KOPT-K1 (cell line): ENCODE results near the gene COL4A4.

ENCODE experiments used
- H3K27ac ChIP-seq: fragments of 200-600 bp; sonication (generic); 2 replicates; pipeline ENCODE4 v1.5.1; 2016; ENCODE audit warnings: antibody characterized with exemption, mild to moderate bottlenecking, low read depth, low read length; ENCODE audit not compliant: poor library complexity, severe bottlenecking
- H3K36me3 ChIP-seq: fragments of 200-600 bp; sonication (generic); 2 replicates; pipeline ENCODE4 v1.5.1; 2017; ENCODE audit warnings: antibody characterized with exemption, mild to moderate bottlenecking, low read length, moderate library complexity; ENCODE audit not compliant: insufficient read depth
- H3K9me3 ChIP-seq: fragments of 200-600 bp; sonication (generic); 2 replicates; pipeline ENCODE4 v1.5.1; 2017; ENCODE audit warnings: antibody characterized with exemption, low read length, mild to moderate bottlenecking; ENCODE audit not compliant: insufficient read depth, poor library complexity, severe bottlenecking

Gene COL4A4

GRCh38 chr2:227038550-227039189 lies 125.3 kb downstream of the COL4A4 start:
- H3K27ac ChIP-seq: no peak overlapping the region
- H3K9me3 ChIP-seq: no peaks in the 10 kb centered on the region
- H3K36me3 ChIP-seq: no peaks in the 10 kb centered on the region

- no peak overlapping the region for H3K27ac ChIP-seq
- H3K9me3 ChIP-seq: no peaks in the 10 kb centered on the region
- no peaks in the 10 kb centered on the region for H3K36me3 ChIP-seq
Measured at GRCh38 chr2:227036527-227036926, 127.5 kb downstream of the COL4A4 start.

DNA sequence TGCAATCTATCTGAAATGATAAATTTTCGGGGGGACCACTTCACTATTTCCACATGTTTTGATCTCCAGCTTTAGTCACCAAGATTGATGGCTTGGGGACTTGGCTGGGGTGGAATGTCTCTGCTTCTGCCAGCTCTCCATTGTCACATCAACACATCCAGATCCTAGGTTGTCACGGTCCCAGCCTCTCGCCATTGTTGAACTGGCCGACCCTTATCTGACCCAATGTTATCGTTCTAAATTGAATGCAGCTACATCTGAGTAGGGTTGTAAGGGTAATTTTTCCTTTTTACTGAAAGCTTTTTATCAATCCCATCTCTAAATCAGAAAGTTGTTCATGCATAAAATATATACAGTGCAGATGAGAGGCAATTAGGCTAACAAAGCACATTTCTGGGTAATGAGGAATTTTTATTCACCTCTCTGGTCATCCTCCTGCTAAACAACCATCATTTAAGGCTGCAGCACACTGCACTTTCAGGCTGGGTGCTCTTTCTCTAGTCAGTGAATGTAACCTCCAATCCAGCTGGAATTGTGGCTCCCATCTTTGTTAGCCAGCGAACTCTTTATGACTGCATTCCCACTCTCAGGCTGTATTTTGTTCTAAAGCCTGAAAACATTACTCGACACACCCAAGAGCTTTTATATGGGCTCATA lies 128.2 kb downstream of the COL4A4 start:
- H3K36me3 ChIP-seq: no peaks in the 10 kb centered on the region
- no peaks in the 10 kb centered on the region for H3K9me3 ChIP-seq
- no peak overlapping the region for H3K27ac ChIP-seq

GRCh38 chr2:227033471-227034148 lies 130.4 kb downstream of the COL4A4 start:
- H3K9me3 ChIP-seq: no peaks in the 10 kb centered on the region
- no peak overlapping the region for H3K27ac ChIP-seq
- no peaks in the 10 kb centered on the region for H3K36me3 ChIP-seq

- H3K9me3 ChIP-seq: no peaks in the 10 kb centered on the region
- H3K36me3 ChIP-seq: no peaks in the 10 kb centered on the region
- no peak overlapping the region for H3K27ac ChIP-seq
Measured at GRCh38 chr2:227031379-227031778, 132.6 kb downstream of the COL4A4 start.

- Histone ChIP-seq H3K9me3 (no peaks in the 10 kb centered on the region), H3K27ac (no peak overlapping the region)
Measured at GRCh38 chr2:227030789-227031188, 133.2 kb downstream of the COL4A4 start.

GRCh38 chr2:227029426-227030105 lies 134.4 kb downstream of the COL4A4 start:
- no peaks in the 10 kb centered on the region for H3K36me3 ChIP-seq
- no peak overlapping the region for H3K27ac ChIP-seq
- H3K9me3 ChIP-seq: no peaks in the 10 kb centered on the region

More at GRCh38 chr2:227030789-227031188, 133.2 kb downstream of the COL4A4 start:
- H3K36me3 ChIP-seq: no peaks in the 10 kb centered on the region

- no peaks in the 10 kb centered on the region for H3K9me3 ChIP-seq
- no peak overlapping the region for H3K27ac ChIP-seq
- H3K36me3 ChIP-seq: no peaks in the 10 kb centered on the region
Measured at GRCh38 chr2:227025510-227025909, 138.5 kb downstream of the COL4A4 start.

DNA sequence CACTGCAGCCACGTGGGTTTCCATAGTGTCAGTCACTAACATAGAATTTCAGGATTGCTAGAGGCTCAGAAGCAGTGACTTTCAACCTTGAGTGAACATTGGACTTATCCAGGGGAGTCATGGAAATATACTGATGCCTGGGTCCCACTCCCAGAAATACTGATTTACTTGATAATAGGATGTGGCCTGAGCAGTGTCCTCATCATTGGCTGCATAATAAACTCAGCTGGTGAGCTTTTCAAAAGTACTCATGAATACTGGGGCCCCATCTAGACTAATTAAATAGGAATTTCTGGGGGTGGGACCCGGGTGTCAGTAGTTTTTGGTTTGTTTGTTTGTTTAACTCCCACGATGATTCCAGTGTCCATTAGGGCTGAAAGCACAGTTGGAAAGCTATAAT lies 141.4 kb downstream of the COL4A4 start:
- no peaks in the 10 kb centered on the region for H3K9me3 ChIP-seq
- no peaks in the 10 kb centered on the region for H3K36me3 ChIP-seq
- H3K27ac ChIP-seq: no peak overlapping the region

- Histone ChIP-seq H3K27ac (no peak overlapping the region), H3K9me3 (no peaks in the 10 kb centered on the region), H3K36me3 (no peaks in the 10 kb centered on the region)
Measured at GRCh38 chr2:227020416-227020815, 143.6 kb downstream of the COL4A4 start.

DNA sequence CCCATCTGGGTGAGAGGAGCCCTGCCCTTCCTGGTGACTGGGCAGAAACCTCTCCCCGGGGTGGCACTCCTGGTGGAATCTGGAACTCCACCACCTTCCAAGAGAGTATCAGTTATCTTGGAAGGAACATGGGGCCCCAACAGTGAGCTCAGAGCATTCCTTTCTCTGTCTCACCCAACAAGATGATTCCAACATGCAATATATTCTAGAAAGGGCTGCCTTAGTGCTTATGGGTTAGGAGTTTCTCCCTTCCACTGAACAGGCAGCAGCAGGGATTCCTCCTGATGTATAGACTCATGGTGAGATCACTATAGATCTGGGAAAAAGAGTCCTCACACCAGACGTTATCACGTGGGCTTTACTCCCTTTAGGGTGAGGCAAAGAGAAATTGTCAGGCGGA lies 147.1 kb downstream of the COL4A4 start:
- H3K9me3 ChIP-seq: no peaks in the 10 kb centered on the region

DNA sequence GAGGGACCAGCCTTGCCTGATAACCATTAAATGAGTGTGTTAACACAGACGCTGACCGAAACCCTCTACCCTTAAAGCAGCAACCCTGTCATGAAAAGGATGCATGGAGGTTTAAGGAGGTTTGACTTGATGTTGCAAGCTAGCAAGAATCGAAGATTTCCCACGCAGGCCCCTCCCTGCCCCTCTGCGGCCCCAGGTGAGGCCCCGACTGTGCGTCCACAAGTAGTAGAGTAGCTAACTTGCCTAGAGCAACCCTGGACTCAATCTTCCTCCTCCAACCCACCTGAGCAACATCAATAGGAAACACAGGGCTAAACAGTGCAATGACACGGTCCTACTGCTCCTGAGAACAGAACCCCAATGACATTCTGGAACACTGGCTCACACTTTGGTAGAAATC lies 150.1 kb downstream of the COL4A4 start:
- no peaks in the 10 kb centered on the region for H3K9me3 ChIP-seq
- no peak overlapping the region for H3K27ac ChIP-seq
- H3K36me3 ChIP-seq: no peaks in the 10 kb centered on the region

More for the DNA sequence above, 147.1 kb downstream of the COL4A4 start:
- Histone ChIP-seq H3K36me3 (no peaks in the 10 kb centered on the region), H3K27ac (no peak overlapping the region)

- Histone ChIP-seq H3K27ac (no peak overlapping the region), H3K9me3 (no peaks in the 10 kb centered on the region), H3K36me3 (no peaks in the 10 kb centered on the region)
Measured at GRCh38 chr2:227013330-227013729, 150.7 kb downstream of the COL4A4 start.

DNA sequence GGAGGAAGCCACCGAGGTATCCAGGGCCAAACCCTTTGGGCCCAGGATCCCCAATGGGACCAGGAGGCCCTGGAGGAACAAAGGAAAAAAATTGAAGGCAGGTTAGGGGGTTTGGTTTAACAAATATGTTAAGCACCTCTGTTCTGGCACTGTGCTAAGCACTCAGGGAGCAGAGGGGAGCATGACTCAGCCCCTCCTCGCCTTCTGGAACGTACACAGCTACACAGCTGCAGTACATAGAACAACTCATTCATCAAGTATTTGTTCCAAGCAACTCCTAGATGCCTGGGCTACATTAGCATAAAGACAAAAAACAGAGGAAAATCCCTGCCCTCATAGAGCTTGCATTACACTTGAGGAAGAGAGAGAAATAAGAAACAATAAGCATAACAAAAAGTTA lies 153.6 kb downstream of the COL4A4 start:
- Histone ChIP-seq H3K27ac (no peak overlapping the region), H3K9me3 (no peaks in the 10 kb centered on the region), H3K36me3 (no peaks in the 10 kb centered on the region)

DNA sequence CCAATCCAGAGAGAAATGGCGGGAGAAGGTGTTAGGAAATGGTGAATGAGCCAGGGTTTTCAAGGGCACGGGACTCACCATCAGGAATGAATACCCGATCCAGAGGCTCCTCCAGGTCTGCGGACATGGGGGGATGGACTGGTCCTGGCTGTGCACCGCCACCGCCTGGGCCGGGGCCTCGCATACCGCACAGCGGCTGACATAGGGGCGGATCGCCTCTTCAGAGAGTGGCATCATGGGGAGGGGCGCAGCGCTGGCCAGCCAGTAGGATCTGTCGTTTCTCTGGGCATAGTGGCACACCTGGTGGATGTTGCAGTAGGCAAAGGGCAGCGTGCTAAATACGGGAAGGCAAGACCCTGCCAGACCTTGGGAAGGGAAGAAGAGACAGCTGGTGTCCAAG lies 156.1 kb downstream of the COL4A4 start:
- no peaks in the 10 kb centered on the region for H3K9me3 ChIP-seq
- no peak overlapping the region for H3K27ac ChIP-seq
- H3K36me3 ChIP-seq: no peaks in the 10 kb centered on the region
